GM12891 (cell line): Measurements from ENCODE around the gene GJC2.

Experiments used
- POLR2A ChIP-seq: IDR thresholded peaks from 2 replicates; pipeline ENCODE4 v1.6.1; 2011; ENCODE audit warnings: low read depth, low read length, control low read depth
- POLR2AphosphoS5 ChIP-seq: IDR thresholded peaks from 2 replicates; pipeline ENCODE4 v1.6.1; 2011; ENCODE audit warnings: low read depth, low read length, control low read depth
- POU2F2 ChIP-seq: IDR thresholded peaks from 2 replicates; pipeline ENCODE4 v1.6.1; 2011; ENCODE audit warnings: low read depth, mild to moderate bottlenecking, control low read depth, low read length, moderate library complexity
- SPI1 ChIP-seq: IDR thresholded peaks from 2 replicates; pipeline ENCODE4 v1.6.1; 2011; ENCODE audit warnings: low read depth, low read length, control low read depth
- TAF1 ChIP-seq: IDR thresholded peaks from 2 replicates; pipeline ENCODE4 v1.6.1; 2011; ENCODE audit warnings: low read depth, low read length, control low read depth

- TF ChIP-seq POLR2A (no peak), POLR2AphosphoS5 (0 out of 2 replicates have a peak, but pooled peaks have one; percentile 24), TAF1 (no peak), POU2F2 (no peak), SPI1 (no peak)
Measured at GRCh38 chr1:228180959-228181644, 31.4 kb downstream of the GJC2 start.
